ENCODE results near the gene OMG.

DNA sequence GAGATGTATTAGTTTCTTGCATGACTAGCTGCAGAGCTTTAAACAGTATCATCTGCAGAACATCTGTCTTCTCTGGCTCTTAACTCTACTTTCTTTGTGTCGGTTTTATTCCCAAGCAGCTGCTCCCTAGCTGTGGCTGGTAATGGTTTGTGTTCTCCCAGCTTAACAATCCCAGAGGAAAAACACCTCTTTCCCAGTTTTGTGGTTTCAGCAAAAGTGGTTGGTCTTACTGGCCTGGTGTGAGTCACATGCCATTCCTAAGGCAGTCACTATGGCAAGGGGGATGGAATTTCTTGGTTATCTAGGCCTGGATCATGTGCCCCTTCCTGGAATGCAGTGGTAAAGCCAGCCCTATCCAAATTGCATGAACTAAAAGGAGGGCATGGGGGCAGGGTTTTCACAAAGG is 27.5 kb downstream of the OMG start:
- TF ChIP-seq POLR2A (IDR thresholded peaks at IDR 0.05): no peak
- TF ChIP-seq, protein P1, sequence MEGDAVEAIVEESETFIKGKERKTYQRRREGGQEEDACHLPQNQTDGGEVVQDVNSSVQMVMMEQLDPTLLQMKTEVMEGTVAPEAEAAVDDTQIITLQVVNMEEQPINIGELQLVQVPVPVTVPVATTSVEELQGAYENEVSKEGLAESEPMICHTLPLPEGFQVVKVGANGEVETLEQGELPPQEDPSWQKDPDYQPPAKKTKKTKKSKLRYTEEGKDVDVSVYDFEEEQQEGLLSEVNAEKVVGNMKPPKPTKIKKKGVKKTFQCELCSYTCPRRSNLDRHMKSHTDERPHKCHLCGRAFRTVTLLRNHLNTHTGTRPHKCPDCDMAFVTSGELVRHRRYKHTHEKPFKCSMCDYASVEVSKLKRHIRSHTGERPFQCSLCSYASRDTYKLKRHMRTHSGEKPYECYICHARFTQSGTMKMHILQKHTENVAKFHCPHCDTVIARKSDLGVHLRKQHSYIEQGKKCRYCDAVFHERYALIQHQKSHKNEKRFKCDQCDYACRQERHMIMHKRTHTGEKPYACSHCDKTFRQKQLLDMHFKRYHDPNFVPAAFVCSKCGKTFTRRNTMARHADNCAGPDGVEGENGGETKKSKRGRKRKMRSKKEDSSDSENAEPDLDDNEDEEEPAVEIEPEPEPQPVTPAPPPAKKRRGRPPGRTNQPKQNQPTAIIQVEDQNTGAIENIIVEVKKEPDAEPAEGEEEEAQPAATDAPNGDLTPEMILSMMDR (IDR thresholded peaks at IDR 0.05): no peak

Measured in testis (tissue), 2 donors.